ENCODE results near the gene IRF4.

IRF4 gene

DNA sequence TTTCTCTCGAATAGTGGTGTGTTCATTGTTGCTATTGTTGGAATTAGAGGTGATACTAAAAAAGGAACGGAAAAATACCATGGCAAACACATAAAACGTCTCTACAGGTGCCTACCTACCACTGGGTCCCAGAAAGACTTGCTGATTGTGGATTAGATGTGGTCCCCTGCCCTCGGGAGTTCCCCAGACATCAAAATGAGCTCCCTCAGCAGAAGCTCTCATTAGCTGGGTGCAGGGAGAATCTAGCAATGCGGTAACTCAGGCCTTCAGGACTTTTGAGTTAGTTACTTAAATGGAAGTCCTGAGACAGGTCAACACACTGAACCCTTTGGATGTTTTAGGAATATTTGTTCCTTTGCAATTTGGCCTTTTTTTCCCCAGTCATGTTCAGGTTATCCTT is 6.1 kb downstream of the IRF4 start:
- Histone ChIP-seq H3K4me3 (ENCODE audit: insufficient read length, low read depth) (no peak overlapping the region), H3K9me3 (ENCODE audit: insufficient read depth, low read length) (no peaks in the 10 kb centered on the region), H3K27me3 (ENCODE audit: insufficient read depth, insufficient read length) (peaks cover 25% of the 10 kb centered on the region), H3K9ac (ENCODE audit: insufficient read length, low read depth) (no peak overlapping the region), H3K4me1 (ENCODE audit: insufficient read depth, insufficient read length) (peaks cover 3% of the 10 kb centered on the region), H3K36me3 (ENCODE audit: insufficient read depth, insufficient read length, low read length) (peaks cover 49% of the 10 kb centered on the region)
- no peak for TF ChIP-seq ZNF274 (IDR thresholded peaks at IDR 0.05; ENCODE audit: low read depth, low read length)
- no peak for TF ChIP-seq SUZ12 (IDR thresholded peaks at IDR 0.05; ENCODE audit: extremely low read depth, insufficient read depth, insufficient read length)
- DNase-seq (ENCODE audit: low read depth, low spot score) = no peak

DNA sequence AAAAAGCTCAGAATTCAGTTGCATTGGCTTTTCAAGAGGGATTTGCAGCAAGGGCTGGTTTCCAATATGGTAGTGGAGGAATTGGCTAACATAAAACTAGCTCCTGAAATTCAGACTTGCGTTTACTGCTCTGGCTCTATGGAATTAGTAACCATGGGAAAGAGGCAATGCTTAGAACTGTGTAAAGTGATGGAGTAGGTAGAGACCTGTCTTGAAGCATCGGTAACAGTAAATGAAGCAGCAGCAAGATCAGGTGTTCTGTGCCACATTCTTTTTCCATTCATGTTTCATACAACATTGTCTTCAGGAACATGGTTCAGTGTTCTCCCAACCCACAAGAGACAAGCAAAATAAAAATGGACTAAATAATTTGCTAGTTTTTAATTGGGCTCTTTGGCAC is 6.5 kb downstream of the IRF4 start:
- Histone ChIP-seq H3K4me3 (ENCODE audit: insufficient read length, low read depth) (no peak overlapping the region), H3K9me3 (ENCODE audit: insufficient read depth, low read length) (no peaks in the 10 kb centered on the region), H3K27me3 (ENCODE audit: insufficient read depth, insufficient read length) (peaks cover 21% of the 10 kb centered on the region), H3K4me1 (ENCODE audit: insufficient read depth, insufficient read length) (peaks cover 3% of the 10 kb centered on the region), H3K36me3 (ENCODE audit: insufficient read depth, insufficient read length, low read length) (peaks cover 52% of the 10 kb centered on the region), H3K9ac (ENCODE audit: insufficient read length, low read depth) (no peak overlapping the region)
- TF ChIP-seq SUZ12 (IDR thresholded peaks at IDR 0.05; ENCODE audit: extremely low read depth, insufficient read depth, insufficient read length) = no peak
- TF ChIP-seq ZNF274 (IDR thresholded peaks at IDR 0.05; ENCODE audit: low read depth, low read length) = no peak
- no peak for TF ChIP-seq YY1 (IDR thresholded peaks at IDR 0.05; ENCODE audit: insufficient read depth, insufficient read length)
- DNase-seq (ENCODE audit: low read depth, low spot score) = no peak

DNA sequence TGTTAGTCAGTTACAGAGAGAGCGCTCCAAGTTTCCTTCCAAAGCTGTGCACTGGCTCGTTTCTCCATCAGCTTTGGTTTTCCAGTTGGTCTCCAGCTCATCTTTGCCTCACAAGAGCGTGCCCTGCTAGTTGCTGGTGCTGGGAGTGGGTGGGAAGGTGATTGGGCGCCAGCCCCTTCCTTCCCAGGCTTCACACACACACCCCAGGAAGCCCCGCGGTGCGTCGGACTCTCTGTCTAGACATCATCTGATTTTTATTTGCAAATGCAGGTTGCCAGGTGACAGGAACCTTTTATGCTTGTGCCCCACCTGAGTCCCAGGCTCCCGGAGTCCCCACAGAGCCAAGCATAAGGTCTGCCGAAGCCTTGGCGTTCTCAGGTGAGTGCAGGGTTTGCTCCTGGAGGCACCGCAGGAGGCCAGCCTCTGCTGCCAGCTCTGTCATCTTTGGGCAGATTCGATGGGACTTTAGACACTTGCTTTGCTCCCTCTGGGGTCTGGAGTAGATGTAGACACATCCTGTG is 7.1 kb downstream of the IRF4 start:
- no peak for TF ChIP-seq YY1 (IDR thresholded peaks at IDR 0.05; ENCODE audit: insufficient read depth, insufficient read length)
- TF ChIP-seq ZNF274 (IDR thresholded peaks at IDR 0.05; ENCODE audit: low read depth, low read length) = no peak
- TF ChIP-seq SUZ12 (IDR thresholded peaks at IDR 0.05; ENCODE audit: extremely low read depth, insufficient read depth, insufficient read length) = no peak
- Histone ChIP-seq H3K4me1 (ENCODE audit: insufficient read depth, insufficient read length) (peaks cover 3% of the 10 kb centered on the region), H3K36me3 (ENCODE audit: insufficient read depth, insufficient read length, low read length) (peaks cover 58% of the 10 kb centered on the region), H3K9ac (ENCODE audit: insufficient read length, low read depth) (no peak overlapping the region), H3K27me3 (ENCODE audit: insufficient read depth, insufficient read length) (peaks cover 15% of the 10 kb centered on the region), H3K4me3 (ENCODE audit: insufficient read length, low read depth) (no peak overlapping the region), H3K9me3 (ENCODE audit: insufficient read depth, low read length) (0 out of 2 replicates have a peak, but pooled peaks cover 3% of the 10 kb centered on the region)
- DNase-seq (ENCODE audit: low read depth, low spot score) = no peak

GRCh38 chr6:399785-400534 is 8.4 kb downstream of the IRF4 start:
- H3K9me3 ChIP-seq (ENCODE audit: insufficient read depth, low read length) = peaks cover 16% of the 10 kb centered on the region
- H3K9ac ChIP-seq (ENCODE audit: insufficient read length, low read depth) = no peak overlapping the region
- no peak overlapping the region for H3K4me3 ChIP-seq (ENCODE audit: insufficient read length, low read depth)
- H3K36me3 ChIP-seq (ENCODE audit: insufficient read depth, insufficient read length, low read length) = peaks cover 66% of the 10 kb centered on the region
- TF ChIP-seq YY1 (IDR thresholded peaks at IDR 0.05; ENCODE audit: insufficient read depth, insufficient read length) (no peak), SUZ12 (IDR thresholded peaks at IDR 0.05; ENCODE audit: extremely low read depth, insufficient read depth, insufficient read length) (no peak), ZNF274 (IDR thresholded peaks at IDR 0.05; ENCODE audit: low read depth, low read length) (no peak)
- DNase-seq (ENCODE audit: low read depth, low spot score) = no peak
- peaks cover 2% of the 10 kb centered on the region for H3K27me3 ChIP-seq (ENCODE audit: insufficient read depth, insufficient read length)
- H3K4me1 ChIP-seq (ENCODE audit: insufficient read depth, insufficient read length) = no peaks in the 10 kb centered on the region

- peaks cover 66% of the 10 kb centered on the region for H3K36me3 ChIP-seq (ENCODE audit: insufficient read depth, insufficient read length, low read length)
- H3K4me3 ChIP-seq (ENCODE audit: insufficient read length, low read depth) = no peak overlapping the region
- H3K27me3 ChIP-seq (ENCODE audit: insufficient read depth, insufficient read length) = no peaks in the 10 kb centered on the region
- no peak for DNase-seq (ENCODE audit: low read depth, low spot score)
- no peaks in the 10 kb centered on the region for H3K4me1 ChIP-seq (ENCODE audit: insufficient read depth, insufficient read length)
- TF ChIP-seq YY1 (IDR thresholded peaks at IDR 0.05; ENCODE audit: insufficient read depth, insufficient read length) (no peak), ZNF274 (IDR thresholded peaks at IDR 0.05; ENCODE audit: low read depth, low read length) (no peak), SUZ12 (IDR thresholded peaks at IDR 0.05; ENCODE audit: extremely low read depth, insufficient read depth, insufficient read length) (no peak)
- peaks cover 25% of the 10 kb centered on the region for H3K9me3 ChIP-seq (ENCODE audit: insufficient read depth, low read length)
- H3K9ac ChIP-seq (ENCODE audit: insufficient read length, low read depth) = no peak overlapping the region
Observed at GRCh38 chr6:400815-401214, 9.3 kb downstream of the IRF4 start.

DNA sequence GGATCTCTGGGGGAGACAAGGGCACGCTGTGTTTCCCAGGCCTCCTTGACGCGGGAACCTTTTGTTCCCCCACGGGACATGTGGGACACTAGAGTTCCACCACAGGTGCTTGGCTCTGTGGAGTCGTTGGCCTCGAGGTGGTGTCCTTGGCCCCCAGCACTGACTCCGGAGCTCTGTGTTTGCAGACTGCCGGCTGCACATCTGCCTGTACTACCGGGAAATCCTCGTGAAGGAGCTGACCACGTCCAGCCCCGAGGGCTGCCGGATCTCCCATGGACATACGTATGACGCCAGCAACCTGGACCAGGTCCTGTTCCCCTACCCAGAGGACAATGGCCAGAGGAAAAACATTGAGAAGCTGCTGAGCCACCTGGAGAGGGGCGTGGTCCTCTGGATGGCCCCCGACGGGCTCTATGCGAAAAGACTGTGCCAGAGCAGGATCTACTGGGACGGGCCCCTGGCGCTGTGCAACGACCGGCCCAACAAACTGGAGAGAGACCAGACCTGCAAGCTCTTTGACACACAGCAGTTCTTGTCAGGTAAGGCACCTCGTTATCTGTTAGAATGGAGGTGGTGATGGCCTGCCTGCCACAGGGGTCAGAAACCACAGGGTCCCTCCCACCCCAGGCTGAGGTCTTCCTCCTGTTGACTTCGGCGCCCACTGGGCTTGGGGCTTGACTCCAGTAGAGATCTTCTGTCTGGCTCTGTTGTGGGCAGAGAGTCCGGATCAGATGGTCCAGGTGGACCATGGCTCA is 9.9 kb downstream of the IRF4 start:
- DNase-seq (ENCODE audit: low read depth, low spot score) = no peak
- Histone ChIP-seq H3K9me3 (ENCODE audit: insufficient read depth, low read length) (peaks cover 25% of the 10 kb centered on the region), H3K36me3 (ENCODE audit: insufficient read depth, insufficient read length, low read length) (peaks cover 62% of the 10 kb centered on the region), H3K9ac (ENCODE audit: insufficient read length, low read depth) (no peak overlapping the region), H3K4me3 (ENCODE audit: insufficient read length, low read depth) (no peak overlapping the region), H3K27me3 (ENCODE audit: insufficient read depth, insufficient read length) (no peaks in the 10 kb centered on the region), H3K4me1 (ENCODE audit: insufficient read depth, insufficient read length) (no peaks in the 10 kb centered on the region)
- no peak for TF ChIP-seq ZNF274 (IDR thresholded peaks at IDR 0.05; ENCODE audit: low read depth, low read length)
- TF ChIP-seq SUZ12 (IDR thresholded peaks at IDR 0.05; ENCODE audit: extremely low read depth, insufficient read depth, insufficient read length) = no peak
- TF ChIP-seq YY1 (IDR thresholded peaks at IDR 0.05; ENCODE audit: insufficient read depth, insufficient read length) = no peak

DNA sequence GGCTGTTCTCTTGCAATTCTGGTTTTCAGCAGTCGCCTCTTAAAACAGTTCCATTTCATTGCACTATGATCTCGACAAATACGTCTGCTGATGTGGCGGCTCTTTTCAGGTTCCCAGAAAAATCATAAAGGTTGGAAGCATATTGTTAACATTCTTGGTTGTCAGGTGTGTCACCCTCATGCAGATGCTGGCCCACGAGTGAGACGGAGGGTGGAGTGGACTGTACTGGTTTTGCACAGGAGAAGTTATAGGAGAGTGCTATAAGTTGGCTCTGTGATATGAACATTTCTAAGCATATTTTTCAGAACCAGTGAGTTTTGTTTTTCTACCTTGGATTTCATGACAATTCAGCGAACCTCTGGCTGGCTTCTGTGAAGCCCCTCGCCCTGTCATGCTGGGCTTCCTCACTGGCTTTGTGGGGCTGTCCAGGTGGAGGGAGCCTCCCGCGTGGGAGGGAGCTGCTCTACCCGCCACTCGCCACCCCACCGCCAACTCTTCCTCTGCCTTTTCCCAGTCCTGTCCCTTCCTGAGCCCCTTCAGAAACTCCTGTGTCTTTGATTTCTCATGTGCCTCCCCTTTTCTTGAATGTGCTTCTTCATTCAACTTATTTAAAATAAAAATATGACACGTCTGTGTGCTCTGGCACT is 10.6 kb downstream of the IRF4 start:
- Histone ChIP-seq H3K9ac (ENCODE audit: insufficient read length, low read depth) (no peak overlapping the region), H3K4me1 (ENCODE audit: insufficient read depth, insufficient read length) (no peaks in the 10 kb centered on the region), H3K9me3 (ENCODE audit: insufficient read depth, low read length) (peaks cover 25% of the 10 kb centered on the region), H3K27me3 (ENCODE audit: insufficient read depth, insufficient read length) (no peaks in the 10 kb centered on the region), H3K36me3 (ENCODE audit: insufficient read depth, insufficient read length, low read length) (peaks cover 59% of the 10 kb centered on the region), H3K4me3 (ENCODE audit: insufficient read length, low read depth) (no peak overlapping the region)
- DNase-seq (ENCODE audit: low read depth, low spot score) = no peak
- TF ChIP-seq YY1 (IDR thresholded peaks at IDR 0.05; ENCODE audit: insufficient read depth, insufficient read length) (no peak), ZNF274 (IDR thresholded peaks at IDR 0.05; ENCODE audit: low read depth, low read length) (no peak), SUZ12 (IDR thresholded peaks at IDR 0.05; ENCODE audit: extremely low read depth, insufficient read depth, insufficient read length) (no peak)
